HG03025 (cell line): ENCODE data around the gene FBXO38.

ENCODE experiments used
- ATAC-seq: cut with Tn5 transposase; IDR thresholded peaks from one replicate; pipeline ENCODE4 v1.9.1; 2021; ENCODE audit warnings: mild to moderate bottlenecking, moderate library complexity; ENCODE audit not compliant: unreplicated experiment, low FRiP score

FBXO38 gene

GRCh38 chr5:148426514-148426913 is 42.8 kb downstream of the FBXO38 start:
- ATAC-seq: no peak

GRCh38 chr5:148427370-148428042 is 43.7 kb downstream of the FBXO38 start:
- ATAC-seq: no peak

- no peak for ATAC-seq
Measured at GRCh38 chr5:148428848-148429247, 45.1 kb downstream of the FBXO38 start.

- no peak for ATAC-seq
Measured at GRCh38 chr5:148433826-148434225, 50.1 kb downstream of the FBXO38 start.

GRCh38 chr5:148436029-148436428 is 52.3 kb downstream of the FBXO38 start:
- ATAC-seq: no peak

- ATAC-seq: no peak
Measured at GRCh38 chr5:148437249-148437648, 53.5 kb downstream of the FBXO38 start.

- ATAC-seq: no peak
Measured at GRCh38 chr5:148438933-148439332, 55.2 kb downstream of the FBXO38 start.

GRCh38 chr5:148443241-148443640 is 59.5 kb downstream of the FBXO38 start:
- ATAC-seq: no peak

- ATAC-seq: peak; percentile 88
Measured at GRCh38 chr5:148443998-148444397, 60.2 kb downstream of the FBXO38 start.

GRCh38 chr5:148445578-148445977 is 61.8 kb downstream of the FBXO38 start:
- ATAC-seq: no peak

GRCh38 chr5:148446611-148447010 is 62.9 kb downstream of the FBXO38 start:
- no peak for ATAC-seq

- no peak for ATAC-seq
Measured at GRCh38 chr5:148452499-148453193, 68.9 kb downstream of the FBXO38 start.

- ATAC-seq: no peak
Measured at GRCh38 chr5:148454576-148454975, 70.8 kb downstream of the FBXO38 start.

GRCh38 chr5:148455185-148455584 is 71.4 kb downstream of the FBXO38 start:
- no peak for ATAC-seq

GRCh38 chr5:148457183-148457620 is 73.4 kb downstream of the FBXO38 start:
- no peak for ATAC-seq

GRCh38 chr5:148458036-148458888 is 74.5 kb downstream of the FBXO38 start:
- no peak for ATAC-seq

- ATAC-seq: no peak
Measured at GRCh38 chr5:148459669-148460068, 75.9 kb downstream of the FBXO38 start.

- no peak for ATAC-seq
Measured at GRCh38 chr5:148465381-148466235, 81.8 kb downstream of the FBXO38 start.

GRCh38 chr5:148466236-148466580 is 82.5 kb downstream of the FBXO38 start:
- no peak for ATAC-seq

- ATAC-seq: no peak
Measured at GRCh38 chr5:148467958-148468357, 84.2 kb downstream of the FBXO38 start.
